Measurements from ENCODE around the gene BNIP5.

Gene BNIP5

DNA sequence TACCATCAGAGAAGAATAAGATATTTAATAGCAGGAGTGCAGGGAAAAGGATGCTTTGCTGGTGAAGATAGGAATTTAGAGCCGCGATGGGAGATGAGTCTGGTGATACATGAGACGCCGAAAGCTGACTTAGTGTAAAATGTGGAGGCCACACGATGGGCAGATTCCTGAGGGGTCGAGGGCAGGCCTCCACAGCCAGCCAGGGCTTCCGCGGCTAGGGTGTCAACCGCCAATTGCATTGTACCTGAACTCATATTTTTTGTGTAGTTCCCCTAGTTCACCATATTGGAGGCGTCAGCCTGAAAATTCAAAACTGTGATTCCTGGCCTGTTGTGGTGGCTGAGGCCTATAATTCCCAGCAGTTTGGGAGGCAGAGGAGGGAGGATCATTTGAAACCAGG lies 42.2 kb upstream of the BNIP5 start:
- no peak for DNase-seq (ENCODE audit: low read depth in 2 of 2)
- H3K4me3 ChIP-seq (replicated peaks in 1 of 2; ENCODE audit: low read depth in 2 of 2, low read length in 2 of 2), result no peak overlapping the region
- TF ChIP-seq, protein P1, sequence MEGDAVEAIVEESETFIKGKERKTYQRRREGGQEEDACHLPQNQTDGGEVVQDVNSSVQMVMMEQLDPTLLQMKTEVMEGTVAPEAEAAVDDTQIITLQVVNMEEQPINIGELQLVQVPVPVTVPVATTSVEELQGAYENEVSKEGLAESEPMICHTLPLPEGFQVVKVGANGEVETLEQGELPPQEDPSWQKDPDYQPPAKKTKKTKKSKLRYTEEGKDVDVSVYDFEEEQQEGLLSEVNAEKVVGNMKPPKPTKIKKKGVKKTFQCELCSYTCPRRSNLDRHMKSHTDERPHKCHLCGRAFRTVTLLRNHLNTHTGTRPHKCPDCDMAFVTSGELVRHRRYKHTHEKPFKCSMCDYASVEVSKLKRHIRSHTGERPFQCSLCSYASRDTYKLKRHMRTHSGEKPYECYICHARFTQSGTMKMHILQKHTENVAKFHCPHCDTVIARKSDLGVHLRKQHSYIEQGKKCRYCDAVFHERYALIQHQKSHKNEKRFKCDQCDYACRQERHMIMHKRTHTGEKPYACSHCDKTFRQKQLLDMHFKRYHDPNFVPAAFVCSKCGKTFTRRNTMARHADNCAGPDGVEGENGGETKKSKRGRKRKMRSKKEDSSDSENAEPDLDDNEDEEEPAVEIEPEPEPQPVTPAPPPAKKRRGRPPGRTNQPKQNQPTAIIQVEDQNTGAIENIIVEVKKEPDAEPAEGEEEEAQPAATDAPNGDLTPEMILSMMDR (IDR thresholded peaks at IDR 0.05; ENCODE audit: low read depth, low read length), result no peak

DNA sequence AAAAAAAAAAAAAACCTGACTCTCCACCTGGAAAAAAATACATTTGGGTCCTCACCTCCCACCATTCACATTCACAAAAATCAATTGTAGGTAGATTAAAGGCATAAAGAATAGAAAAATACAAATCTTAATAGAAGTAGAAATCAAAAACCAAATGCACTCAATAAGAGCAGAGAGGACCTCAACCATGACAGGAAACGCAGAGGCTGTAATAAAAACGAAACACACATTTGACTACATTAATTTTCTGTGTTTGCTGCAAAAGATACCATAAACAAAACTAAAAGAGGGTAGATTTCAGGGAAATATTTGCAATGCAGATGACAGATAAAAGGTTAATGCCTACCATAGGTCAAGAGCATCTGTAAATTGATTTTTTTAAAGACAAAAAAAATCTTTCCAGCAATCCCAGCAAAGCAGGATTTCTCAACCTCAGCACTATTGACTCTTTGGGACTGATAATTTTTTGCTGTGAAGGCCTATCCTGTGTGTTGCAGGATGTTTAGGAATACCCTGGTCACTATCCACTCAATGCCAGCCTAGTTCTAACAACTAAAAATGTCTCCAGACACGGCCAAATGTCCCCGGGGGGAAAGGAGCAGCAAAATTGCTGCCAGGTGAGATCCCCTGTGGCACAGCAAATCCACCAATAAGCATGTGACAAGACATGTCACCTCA lies 41.7 kb upstream of the BNIP5 start:
- H3K4me3 ChIP-seq (replicated peaks in 1 of 2; ENCODE audit: low read depth in 2 of 2, low read length in 2 of 2), result no peak overlapping the region
- TF ChIP-seq, protein P1 (IDR thresholded peaks at IDR 0.05; ENCODE audit: low read depth, low read length), result no peak
- no peak for DNase-seq (ENCODE audit: low read depth in 2 of 2)

DNA sequence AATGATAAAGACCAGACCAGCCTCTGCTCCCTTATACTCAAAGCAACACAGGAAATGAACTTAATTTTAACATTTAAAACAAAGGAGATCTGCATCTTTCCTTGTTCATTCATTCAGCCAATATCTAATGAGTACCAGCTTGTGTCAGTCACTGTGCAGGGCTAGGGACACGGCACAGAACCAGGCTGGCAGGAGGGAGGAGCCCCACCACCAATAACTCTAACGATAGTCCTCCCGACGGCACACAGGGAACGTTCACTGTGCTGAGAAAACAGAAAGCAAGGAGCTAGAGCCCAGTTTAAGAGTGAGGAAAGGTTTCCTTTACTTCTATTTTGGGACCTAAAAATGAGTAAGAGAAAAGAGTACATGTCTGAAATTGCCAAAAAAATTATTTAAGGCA lies 40.9 kb upstream of the BNIP5 start:
- TF ChIP-seq, protein P1 (IDR thresholded peaks at IDR 0.05; ENCODE audit: low read depth, low read length), result no peak
- no peak for DNase-seq (ENCODE audit: low read depth in 2 of 2)
- H3K4me3 ChIP-seq (replicated peaks in 1 of 2; ENCODE audit: low read depth in 2 of 2, low read length in 2 of 2), result no peak overlapping the region

DNA sequence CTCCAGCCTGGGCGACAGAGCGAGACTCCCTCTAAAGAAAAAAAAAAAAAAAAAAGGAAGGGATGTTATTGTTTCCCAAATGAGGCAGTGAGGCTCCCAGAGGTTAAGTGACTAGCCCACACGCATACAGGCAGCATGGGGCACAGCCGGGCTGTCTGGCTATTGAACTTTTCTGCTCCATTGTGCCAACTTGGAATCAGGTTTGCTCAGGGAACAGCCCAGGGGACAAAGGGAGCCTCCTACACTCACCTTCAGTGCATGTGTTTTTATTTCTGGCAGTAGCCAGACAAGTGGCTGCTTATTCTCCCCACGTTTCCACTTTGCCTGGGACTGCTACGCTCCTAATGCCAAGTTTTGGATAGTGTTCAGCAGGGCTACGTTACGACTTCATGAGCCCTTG lies 40.1 kb upstream of the BNIP5 start:
- TF ChIP-seq, protein P1 (IDR thresholded peaks at IDR 0.05; ENCODE audit: low read depth, low read length), result no peak
- H3K4me3 ChIP-seq (replicated peaks in 1 of 2; ENCODE audit: low read depth in 2 of 2, low read length in 2 of 2), result no peak overlapping the region
- no peak for DNase-seq (ENCODE audit: low read depth in 2 of 2)

DNA sequence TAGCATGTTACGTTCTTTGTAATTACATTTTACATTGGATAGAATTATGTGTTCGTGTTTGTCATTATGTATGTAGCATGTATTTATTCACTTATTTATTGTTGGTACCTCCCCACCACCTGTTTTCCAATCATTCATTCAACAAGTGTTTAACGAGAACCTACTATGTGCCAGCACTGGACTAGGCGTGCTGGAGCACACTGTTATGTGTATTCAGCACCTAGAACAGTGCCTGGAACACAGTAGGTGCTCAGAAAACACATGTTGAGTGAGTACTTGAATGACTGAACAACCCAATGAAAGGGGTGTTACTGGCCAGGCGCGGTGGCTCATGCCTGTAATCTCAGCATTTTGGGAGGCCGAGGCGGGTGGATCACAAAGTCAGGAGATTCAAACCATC lies 39.5 kb upstream of the BNIP5 start:
- no peak for DNase-seq (ENCODE audit: low read depth in 2 of 2)
- TF ChIP-seq, protein P1 (IDR thresholded peaks at IDR 0.05; ENCODE audit: low read depth, low read length), result no peak
- H3K4me3 ChIP-seq (replicated peaks in 1 of 2; ENCODE audit: low read depth in 2 of 2, low read length in 2 of 2), result no peak overlapping the region

DNA sequence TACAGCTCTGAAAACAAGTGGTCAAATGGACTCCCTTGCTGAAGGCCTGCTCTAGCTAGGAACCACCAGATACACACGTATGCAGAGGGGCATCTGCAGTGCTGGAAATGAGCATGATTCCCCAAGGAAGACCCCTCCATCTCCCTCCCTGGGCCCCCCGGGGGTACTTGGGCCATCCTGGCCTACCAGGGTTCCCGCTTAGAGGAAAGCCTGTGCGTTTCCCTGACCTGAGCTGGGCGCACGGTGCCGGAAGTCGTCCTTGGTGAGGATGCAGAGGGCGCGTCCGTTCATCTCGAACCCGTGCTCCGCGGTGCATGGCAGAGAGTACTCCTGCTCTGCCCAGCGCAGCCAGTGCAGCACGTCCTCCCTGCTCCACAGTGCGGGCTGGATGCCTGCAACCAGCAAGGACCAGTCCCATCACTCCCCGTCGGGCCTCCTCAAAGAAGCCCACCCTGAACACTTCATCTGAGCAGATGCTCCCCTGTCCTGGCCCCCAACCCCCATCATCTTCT lies 39.0 kb upstream of the BNIP5 start:
- no peak for DNase-seq (ENCODE audit: low read depth in 2 of 2)
- H3K4me3 ChIP-seq (replicated peaks in 1 of 2; ENCODE audit: low read depth in 2 of 2, low read length in 2 of 2), result no peak overlapping the region
- TF ChIP-seq, protein P1 (IDR thresholded peaks at IDR 0.05; ENCODE audit: low read depth, low read length), result no peak

DNA sequence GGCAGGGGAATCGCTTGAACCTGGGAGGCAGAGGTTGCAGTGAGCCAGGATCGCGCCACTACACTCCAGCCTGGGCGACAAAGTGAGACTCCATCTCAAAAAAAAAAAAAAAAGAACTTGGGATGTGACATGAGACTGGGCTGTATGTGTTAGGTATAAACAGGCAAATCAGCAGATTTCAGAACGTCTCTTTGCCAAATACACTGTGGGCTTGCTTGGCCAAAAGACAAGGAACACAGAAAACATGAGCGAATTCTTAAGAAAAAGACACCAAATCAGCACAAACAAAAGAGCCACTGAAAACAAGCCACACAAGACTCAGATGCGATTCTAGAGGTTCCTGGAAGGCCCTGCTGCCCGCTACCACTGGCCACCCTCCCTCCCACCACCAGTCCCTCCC lies 38.3 kb upstream of the BNIP5 start:
- no peak overlapping the region for H3K4me3 ChIP-seq (replicated peaks in 1 of 2; ENCODE audit: low read depth in 2 of 2, low read length in 2 of 2)
- no peak for DNase-seq (ENCODE audit: low read depth in 2 of 2)
- TF ChIP-seq, protein P1 (IDR thresholded peaks at IDR 0.05; ENCODE audit: low read depth, low read length), result no peak
